HEK293T (cell line): ENCODE results near the gene DRD5.

ENCODE experiments used
- BHLHE40 ChIP-seq: fragments of 450-650 bp; IDR thresholded peaks from 2 replicates; pipeline ENCODE4 v1.6.1; 2016; ENCODE audit warnings: mild to moderate bottlenecking, moderate library complexity, borderline replicate concordance
- CTBP1 ChIP-seq: fragments of 450-650 bp; IDR thresholded peaks from 2 replicates; pipeline ENCODE4 v1.6.1; 2016; ENCODE audit warnings: borderline replicate concordance
- FOXA1 ChIP-seq: fragments of 450-650 bp; IDR thresholded peaks from 2 replicates; pipeline ENCODE4 v1.6.1; 2016; ENCODE audit warnings: mild to moderate bottlenecking
- FOXM1 ChIP-seq: fragments of 450-650 bp; IDR thresholded peaks from 2 replicates; pipeline ENCODE4 v1.6.1; 2017; ENCODE audit warnings: mild to moderate bottlenecking, borderline replicate concordance
- HDGF ChIP-seq: fragments of 450-650 bp; IDR thresholded peaks from 2 replicates; pipeline ENCODE4 v1.6.1; 2017; ENCODE audit warnings: antibody characterized with exemption, borderline replicate concordance
- L3MBTL2 ChIP-seq: fragments of 450-650 bp; conservative IDR thresholded peaks from 2 replicates; pipeline ENCODE4 v1.6.1; 2016; ENCODE audit warnings: mild to moderate bottlenecking
- SP1 ChIP-seq: fragments of 450-650 bp; IDR thresholded peaks from 2 replicates; pipeline ENCODE4 v1.6.1; 2017
- SUZ12 ChIP-seq: fragments of 450-650 bp; IDR thresholded peaks from 2 replicates; pipeline ENCODE4 v1.6.1; 2016; ENCODE audit warnings: mild to moderate bottlenecking
- TARDBP ChIP-seq: fragments of 450-650 bp; IDR thresholded peaks from 2 replicates; pipeline ENCODE4 v1.6.1; 2016
- ZNF384 ChIP-seq: fragments of 450-650 bp; IDR thresholded peaks from 2 replicates; pipeline ENCODE4 v1.6.1; 2016

DNA sequence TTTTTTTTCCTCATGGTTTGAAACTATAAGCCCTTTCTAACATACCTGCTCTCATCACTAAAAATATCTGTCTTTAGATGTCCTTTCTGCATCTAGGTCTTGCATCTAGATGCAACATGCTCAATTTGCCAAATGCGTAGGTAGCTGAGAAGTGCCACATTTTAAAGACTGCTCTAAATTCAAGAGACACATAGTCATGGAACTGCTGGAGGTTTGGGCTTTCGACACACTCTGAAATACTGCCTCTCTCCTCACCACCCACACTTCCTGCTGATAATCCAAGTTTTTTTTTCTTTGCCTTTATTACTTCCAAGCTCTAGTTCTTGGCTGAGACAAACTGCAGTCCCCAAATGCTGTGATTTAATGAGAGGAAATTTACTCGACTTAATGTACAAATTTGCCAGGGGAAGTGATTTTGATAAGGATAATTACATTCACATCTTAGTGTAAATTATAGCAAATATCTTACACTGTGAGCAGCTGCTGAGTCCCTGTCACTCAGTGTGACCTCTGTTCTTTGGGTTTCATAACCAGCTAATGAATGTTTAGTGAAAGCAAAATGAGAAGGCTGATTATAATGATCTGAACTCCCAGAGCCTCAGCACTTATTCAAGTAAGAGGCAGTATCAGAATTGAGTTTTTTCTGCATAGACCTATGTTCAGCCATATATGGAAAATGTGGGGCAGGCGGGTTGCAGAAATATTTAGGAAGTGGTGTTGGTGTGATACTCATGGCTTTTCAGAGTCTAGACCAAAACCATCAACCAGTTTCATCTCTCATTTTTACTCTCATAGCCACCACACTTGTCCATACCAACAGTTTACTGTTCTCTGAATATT is 31.3 kb downstream of the DRD5 start:
- no peak for TF ChIP-seq HDGF
- no peak for TF ChIP-seq FOXA1
- no peak for TF ChIP-seq SP1
- no peak for TF ChIP-seq FOXM1
- no peak for TF ChIP-seq SUZ12
- no peak for TF ChIP-seq TARDBP
- TF ChIP-seq L3MBTL2 = no peak
- TF ChIP-seq ZNF384 = no peak
- TF ChIP-seq BHLHE40 = no peak
- no peak for TF ChIP-seq CTBP1
